HFFc6 (cell line): ENCODE measurements around the gene MAP1A. TPM values are rescaled to one million over a fixed set of nuclear protein-coding genes. Genes with fewer than 3 reads are reported as not detected.
A peak's percentile ranks its signal among the peaks of the same experiment; 100 is the strongest.

Experiments used
- DNase-seq: peaks from one replicate; pipeline ENCODE4 v3.0.0-alpha.2; 2018
- H3K27ac Mint-ChIP-seq: 2 replicates; pipeline ENCODE4 v1.8.0; 2020; ENCODE audit warnings: mild to moderate bottlenecking, mixed read lengths
- H3K27me3 Mint-ChIP-seq: 2 replicates; pipeline ENCODE4 v1.8.0; 2021; ENCODE audit warnings: mild to moderate bottlenecking, moderate library complexity, mixed read lengths; ENCODE audit not compliant: insufficient read depth
- H3K36me3 Mint-ChIP-seq: 2 replicates; pipeline ENCODE4 v1.8.0; 2021; ENCODE audit warnings: low read depth, mixed read lengths
- H3K4me1 Mint-ChIP-seq: 2 replicates; pipeline ENCODE4 v1.8.0; 2020; ENCODE audit warnings: low read depth, mixed read lengths
- H3K4me3 Mint-ChIP-seq: 2 replicates; pipeline ENCODE4 v1.8.0; 2020; ENCODE audit warnings: mild to moderate bottlenecking, moderate library complexity, mixed read lengths
- H3K9me3 Mint-ChIP-seq: 2 replicates; pipeline ENCODE4 v1.8.0; 2020; ENCODE audit warnings: mild to moderate bottlenecking, mixed read lengths
- total RNA-seq, 6 experiments: library from RNA; stranded (reverse); fragmentation: NEBNext Ultra II Directional; extraction: Animal tissue kit (Norgen Biotek cat#: 25700); gene quantifications; 2 replicates in 1 of 6; 3 replicates in 5 of 6; pipeline ENCODE4 v1.2.3, GENCODE V29; 2021
- TF ChIP-seq, protein P1 (sequence below): fragments of 200-600 bp; sonication (generic); IDR thresholded peaks from 2 replicates; pipeline ENCODE4 v1.5.0; 2021; ENCODE audit warnings: antibody characterized with exemption, mild to moderate bottlenecking

MAP1A gene
- total RNA-seq, 6 experiments from 2014 or later = 136 to 174 (median 169) TPM

DNA sequence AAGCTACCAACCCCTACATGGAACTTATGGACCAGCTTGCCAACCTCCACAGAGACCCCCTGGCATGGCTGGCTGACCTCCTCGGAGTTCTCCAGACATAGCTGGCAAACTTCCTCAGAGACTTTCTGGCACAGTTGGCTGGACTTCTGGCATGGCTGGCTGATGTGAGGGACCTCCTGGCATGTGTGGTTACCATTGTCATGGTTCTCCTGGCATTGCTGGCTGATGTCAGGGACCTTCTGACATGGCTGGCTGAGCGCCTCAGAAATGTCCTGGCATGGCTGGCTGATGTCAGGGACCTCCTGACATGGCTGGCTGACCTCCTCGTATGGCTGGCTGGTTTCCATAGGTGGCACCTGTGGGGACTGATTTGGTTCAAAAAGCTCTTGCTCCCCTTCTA, 17.5 kb downstream of the MAP1A start:
- Mint-ChIP-seq H3K27ac (no peak overlapping the region), H3K9me3 (no peaks in the 10 kb centered on the region), H3K4me1 (peaks cover 30% of the 10 kb centered on the region), H3K36me3 (peaks cover 14% of the 10 kb centered on the region), H3K4me3 (no peak overlapping the region), H3K27me3 (peaks cover 2% of the 10 kb centered on the region)
- TF ChIP-seq, protein P1, sequence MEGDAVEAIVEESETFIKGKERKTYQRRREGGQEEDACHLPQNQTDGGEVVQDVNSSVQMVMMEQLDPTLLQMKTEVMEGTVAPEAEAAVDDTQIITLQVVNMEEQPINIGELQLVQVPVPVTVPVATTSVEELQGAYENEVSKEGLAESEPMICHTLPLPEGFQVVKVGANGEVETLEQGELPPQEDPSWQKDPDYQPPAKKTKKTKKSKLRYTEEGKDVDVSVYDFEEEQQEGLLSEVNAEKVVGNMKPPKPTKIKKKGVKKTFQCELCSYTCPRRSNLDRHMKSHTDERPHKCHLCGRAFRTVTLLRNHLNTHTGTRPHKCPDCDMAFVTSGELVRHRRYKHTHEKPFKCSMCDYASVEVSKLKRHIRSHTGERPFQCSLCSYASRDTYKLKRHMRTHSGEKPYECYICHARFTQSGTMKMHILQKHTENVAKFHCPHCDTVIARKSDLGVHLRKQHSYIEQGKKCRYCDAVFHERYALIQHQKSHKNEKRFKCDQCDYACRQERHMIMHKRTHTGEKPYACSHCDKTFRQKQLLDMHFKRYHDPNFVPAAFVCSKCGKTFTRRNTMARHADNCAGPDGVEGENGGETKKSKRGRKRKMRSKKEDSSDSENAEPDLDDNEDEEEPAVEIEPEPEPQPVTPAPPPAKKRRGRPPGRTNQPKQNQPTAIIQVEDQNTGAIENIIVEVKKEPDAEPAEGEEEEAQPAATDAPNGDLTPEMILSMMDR = no peak
- DNase-seq = no peak

DNA sequence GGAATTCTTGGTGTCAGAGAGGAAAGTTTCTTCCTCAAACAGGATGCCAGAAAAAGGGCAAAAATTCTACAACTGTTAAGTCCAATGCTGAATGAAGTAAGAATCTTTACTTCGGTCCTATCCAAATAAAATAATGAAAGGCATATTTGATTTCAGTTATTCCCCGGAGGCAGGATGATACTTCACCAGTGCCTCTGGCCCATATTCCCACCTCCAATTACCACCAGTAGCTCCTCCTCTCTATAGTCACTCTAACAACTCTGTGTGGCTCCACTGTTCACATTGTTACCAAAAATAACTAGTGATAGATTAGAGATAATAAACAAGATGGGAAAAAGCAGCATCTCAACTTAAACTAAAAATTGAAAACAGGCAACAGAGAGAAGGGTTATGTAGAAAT, 20.7 kb downstream of the MAP1A start:
- Mint-ChIP-seq H3K4me3 (no peak overlapping the region), H3K9me3 (no peaks in the 10 kb centered on the region), H3K27me3 (no peaks in the 10 kb centered on the region), H3K36me3 (peaks cover 6% of the 10 kb centered on the region), H3K27ac (no peak overlapping the region), H3K4me1 (peaks cover 6% of the 10 kb centered on the region)
- DNase-seq = no peak
- TF ChIP-seq, protein P1 = no peak

DNA sequence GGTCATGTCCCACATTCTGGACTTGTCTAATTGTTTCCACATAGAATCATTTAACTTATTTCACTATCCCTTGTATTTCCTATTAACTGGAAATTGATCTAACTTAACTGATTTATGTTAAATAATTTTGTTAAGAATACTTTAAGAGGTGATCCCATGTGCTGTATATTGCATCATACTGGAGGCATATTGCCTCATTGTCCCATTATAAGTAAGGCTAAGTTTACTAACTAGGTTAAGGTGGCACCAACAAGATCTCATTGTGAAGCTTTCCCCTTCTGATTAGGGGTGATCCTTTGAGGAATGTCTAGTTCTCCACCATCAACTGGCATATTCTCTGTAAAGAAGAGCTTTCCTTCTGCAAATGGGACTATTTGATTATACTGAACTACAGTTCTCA, 24.4 kb downstream of the MAP1A start:
- TF ChIP-seq, protein P1 = no peak
- DNase-seq = no peak
- no peaks in the 10 kb centered on the region for H3K9me3 Mint-ChIP-seq
- H3K4me1 Mint-ChIP-seq = peaks cover 4% of the 10 kb centered on the region; the same call in 1 of the 2 replicates
- no peak overlapping the region for H3K27ac Mint-ChIP-seq
- H3K27me3 Mint-ChIP-seq = no peaks in the 10 kb centered on the region
- no peaks in the 10 kb centered on the region for H3K36me3 Mint-ChIP-seq
- H3K4me3 Mint-ChIP-seq = no peak overlapping the region

DNA sequence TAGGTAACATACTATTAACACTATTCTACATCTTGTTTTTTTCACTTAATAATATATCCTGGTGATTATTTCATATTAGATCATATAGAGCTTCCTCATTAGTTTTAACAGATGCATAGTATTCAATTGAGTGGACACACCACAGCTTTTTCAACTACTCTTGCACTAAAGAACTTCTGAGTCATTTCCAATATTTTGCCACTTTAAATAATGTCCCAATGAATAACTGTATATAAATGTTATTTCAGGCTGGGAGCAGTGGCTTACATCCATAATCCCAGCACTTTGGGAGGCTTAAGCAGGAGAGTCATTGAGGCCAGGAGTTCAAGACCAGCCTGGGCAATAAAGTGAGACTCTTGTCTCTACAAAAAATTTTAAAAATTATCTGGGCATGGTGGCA, 26.9 kb downstream of the MAP1A start:
- Mint-ChIP-seq H3K36me3 (peaks cover 11% of the 10 kb centered on the region), H3K27ac (no peak overlapping the region), H3K9me3 (no peaks in the 10 kb centered on the region), H3K4me3 (no peak overlapping the region), H3K27me3 (no peaks in the 10 kb centered on the region), H3K4me1 (peaks cover 4% of the 10 kb centered on the region; the same call in 1 of the 2 replicates)
- peak; percentile 28 for DNase-seq
- TF ChIP-seq, protein P1 = no peak

DNA sequence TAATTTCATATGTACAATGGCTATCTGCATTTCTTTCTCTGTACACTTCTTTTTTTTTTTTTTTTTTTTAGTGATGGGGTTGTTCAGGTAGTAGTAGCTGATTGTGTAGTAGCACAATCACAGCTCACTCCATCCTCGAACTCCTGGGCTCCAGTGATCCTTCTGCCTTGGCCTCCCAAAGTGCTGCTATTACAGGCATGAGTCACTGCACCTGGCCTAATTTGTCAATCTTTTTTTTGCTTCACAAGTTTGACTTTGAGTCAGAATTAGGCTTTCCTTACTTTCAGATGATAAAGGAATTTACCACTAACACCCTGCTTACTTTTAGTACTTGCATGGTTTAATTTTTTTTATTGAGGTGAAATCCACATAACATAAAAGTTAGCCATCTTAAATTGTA, 28.0 kb downstream of the MAP1A start:
- Mint-ChIP-seq H3K27ac (no peak overlapping the region), H3K9me3 (no peaks in the 10 kb centered on the region), H3K36me3 (peaks cover 11% of the 10 kb centered on the region)

More for the DNA sequence above, 28.0 kb downstream of the MAP1A start:
- no peak overlapping the region for H3K4me3 Mint-ChIP-seq
- H3K4me1 Mint-ChIP-seq = peaks cover 5% of the 10 kb centered on the region
- H3K27me3 Mint-ChIP-seq = no peaks in the 10 kb centered on the region
- no peak for DNase-seq
- TF ChIP-seq, protein P1 = no peak
